ENCODE data around the gene NLRC5. TPM values are rescaled to one million over a fixed set of nuclear protein-coding genes. Genes with fewer than 3 reads are reported as not detected.

Gene NLRC5
- total and polyA plus RNA-seq, 2 donors, result 10.7 to 13.3 TPM

DNA sequence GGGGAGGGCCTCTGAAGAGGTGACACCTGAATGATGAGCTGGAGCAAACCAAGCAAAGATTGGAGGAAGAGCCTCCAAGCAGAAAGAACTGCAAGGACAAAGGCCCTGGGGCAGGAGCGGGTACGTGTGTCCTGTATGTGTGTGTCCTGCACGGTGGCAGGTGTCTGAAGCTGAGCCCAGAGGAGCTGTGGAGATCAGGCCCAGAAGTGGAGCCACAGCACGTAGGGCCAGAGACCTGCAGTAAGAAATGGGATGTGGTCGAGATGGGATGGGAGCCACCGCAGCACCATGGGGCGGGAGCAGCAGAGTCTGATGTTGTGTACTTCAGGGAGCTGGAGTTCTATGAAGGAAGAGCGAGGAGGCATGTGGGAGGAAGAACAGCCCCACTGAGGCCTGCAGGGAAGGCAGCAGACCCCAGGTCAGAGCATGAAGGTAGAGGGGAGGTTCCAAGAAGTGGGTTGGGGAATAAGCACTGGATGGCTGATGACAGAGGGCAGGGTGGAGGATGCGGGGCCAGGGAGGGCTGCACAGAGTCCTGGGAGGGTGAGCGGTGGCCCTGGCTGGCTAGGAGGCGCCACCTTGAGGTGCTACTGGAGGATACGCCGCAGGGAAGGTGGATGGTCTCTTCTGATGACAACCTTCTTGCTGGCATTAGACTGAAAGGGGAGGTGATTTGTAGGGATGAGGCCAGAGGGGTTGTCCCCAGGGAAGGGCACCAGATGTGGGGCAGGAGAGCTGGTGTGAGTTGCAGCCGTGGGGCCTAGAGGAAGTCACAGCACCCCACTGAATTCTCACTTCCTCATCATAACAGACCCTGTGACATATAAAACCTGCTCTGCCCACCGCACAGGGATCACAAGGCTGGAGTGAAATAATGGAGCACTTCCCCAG lies 38.2 kb upstream of the NLRC5 start:
- Histone ChIP-seq H3K4me1 (ENCODE audit: insufficient read depth) (no peaks in the 10 kb centered on the region), H3K36me3 (ENCODE audit: insufficient read depth) (no peaks in the 10 kb centered on the region), H3K4me3 (ENCODE audit: low read depth, low read length) (no peak overlapping the region), H3K27ac (ENCODE audit: low read depth) (no peak overlapping the region)
- 66% methylated on average over 15 of the region's 15 CpGs for WGBS
- no peak for DNase-seq (ENCODE audit: extremely low spot score)

DNA sequence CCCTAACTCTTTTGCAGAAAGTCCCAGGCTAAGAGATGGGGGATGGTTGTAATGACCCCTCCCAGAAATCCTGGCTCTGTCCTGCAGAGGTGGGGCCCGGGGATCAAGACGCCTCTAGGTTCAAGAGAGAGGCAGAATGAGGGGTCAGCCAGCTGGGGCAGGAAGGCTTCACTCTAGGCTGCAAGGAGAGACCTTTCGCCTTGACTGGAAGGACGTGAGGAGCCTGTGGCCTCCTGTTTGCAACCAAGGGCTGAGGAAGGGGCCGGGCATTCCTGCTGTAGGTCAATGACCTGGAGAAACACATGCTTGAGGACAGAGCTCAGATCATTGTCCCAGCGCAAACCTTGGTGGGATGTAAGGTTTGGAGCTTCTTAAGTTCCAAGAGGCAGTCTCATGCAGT lies 36.4 kb upstream of the NLRC5 start:
- H3K4me3 ChIP-seq (ENCODE audit: low read depth, low read length), result no peak overlapping the region
- H3K27ac ChIP-seq (ENCODE audit: low read depth), result no peak overlapping the region
- 89% methylated on average over 6 of the region's 6 CpGs for WGBS
- H3K4me1 ChIP-seq (ENCODE audit: insufficient read depth), result no peaks in the 10 kb centered on the region
- H3K36me3 ChIP-seq (ENCODE audit: insufficient read depth), result no peaks in the 10 kb centered on the region
- no peak for DNase-seq (ENCODE audit: extremely low spot score)

DNA sequence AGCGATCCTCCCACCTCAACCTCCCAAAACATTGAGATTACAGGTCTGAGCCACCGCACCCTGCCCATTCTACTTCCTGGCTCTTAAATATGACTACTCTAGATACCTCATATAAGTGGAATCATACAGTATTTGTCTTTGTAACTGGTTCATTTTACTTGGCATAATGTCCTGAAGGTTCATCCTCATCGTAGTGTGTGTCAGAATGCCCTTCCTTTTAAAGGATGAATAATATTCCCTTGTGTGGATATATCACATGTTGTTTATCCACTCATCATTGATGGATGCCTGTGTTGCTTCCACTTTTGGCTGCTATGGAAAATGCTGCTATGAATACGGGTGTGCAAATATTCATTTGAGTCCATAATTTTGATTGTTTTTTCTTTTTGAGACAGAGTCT lies 33.3 kb upstream of the NLRC5 start:
- Histone ChIP-seq H3K36me3 (ENCODE audit: insufficient read depth) (no peaks in the 10 kb centered on the region), H3K4me1 (ENCODE audit: insufficient read depth) (no peaks in the 10 kb centered on the region), H3K4me3 (ENCODE audit: low read depth, low read length) (no peak overlapping the region), H3K27ac (ENCODE audit: low read depth) (no peak overlapping the region)
- WGBS, result 90% methylated on average over 4 of the region's 4 CpGs
- DNase-seq (ENCODE audit: extremely low spot score), result no peak

DNA sequence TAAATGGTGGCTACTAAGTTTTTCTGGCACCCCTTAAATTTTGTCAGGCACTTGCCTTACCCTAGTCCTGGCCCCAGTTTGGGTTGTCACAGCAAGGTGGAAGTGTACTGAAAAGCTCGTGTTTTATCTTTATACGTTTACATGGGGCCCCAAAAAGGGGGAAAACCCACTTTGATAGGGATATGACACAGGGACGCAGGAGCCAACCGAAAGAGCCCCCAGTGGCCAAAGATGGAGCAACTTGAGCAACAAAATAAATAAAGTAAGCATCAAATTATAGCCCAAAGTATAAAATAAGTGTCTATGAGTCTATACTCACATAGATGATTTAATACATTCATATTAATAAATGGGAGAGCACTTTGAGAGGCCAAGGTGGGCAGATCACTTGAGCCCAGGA lies 32.6 kb upstream of the NLRC5 start:
- Histone ChIP-seq H3K36me3 (ENCODE audit: insufficient read depth) (no peaks in the 10 kb centered on the region), H3K4me3 (ENCODE audit: low read depth, low read length) (no peak overlapping the region), H3K4me1 (ENCODE audit: insufficient read depth) (no peaks in the 10 kb centered on the region), H3K27ac (ENCODE audit: low read depth) (no peak overlapping the region)
- no peak for DNase-seq (ENCODE audit: extremely low spot score)
- 58% methylated on average over 4 of the region's 4 CpGs for WGBS

DNA sequence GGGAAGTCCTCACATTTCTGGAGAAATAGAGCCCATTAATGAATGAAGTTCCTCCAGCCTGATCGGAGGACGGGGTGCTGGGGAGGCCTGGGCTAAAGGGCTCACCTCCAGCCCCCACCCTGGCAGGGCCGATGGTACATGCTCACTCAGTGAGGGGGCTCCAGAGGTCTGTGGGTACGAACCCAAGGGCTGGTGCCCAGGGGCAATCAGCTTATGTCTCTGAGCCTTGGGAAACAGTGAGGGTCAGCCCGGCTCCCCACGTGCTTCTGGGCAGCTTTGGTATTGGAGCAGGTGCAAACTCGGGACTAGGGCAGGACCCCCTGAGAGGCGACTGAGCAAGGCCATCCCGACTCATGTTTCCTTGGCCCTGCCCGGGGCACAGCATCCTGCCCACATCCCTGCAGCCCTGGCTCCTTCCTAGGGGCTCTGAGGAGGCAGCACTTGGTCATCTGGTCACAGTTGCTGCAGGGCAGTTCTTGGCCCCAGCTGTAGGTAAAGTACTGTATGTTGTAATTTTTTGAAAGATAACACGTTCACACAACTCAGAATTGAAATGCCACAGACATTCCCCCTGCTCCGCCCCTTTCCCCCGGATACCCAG lies 28.6 kb upstream of the NLRC5 start:
- H3K4me1 ChIP-seq (ENCODE audit: insufficient read depth), result no peaks in the 10 kb centered on the region
- H3K4me3 ChIP-seq (ENCODE audit: low read depth, low read length), result no peak overlapping the region
- H3K36me3 ChIP-seq (ENCODE audit: insufficient read depth), result no peaks in the 10 kb centered on the region
- 69% methylated on average over 13 of the region's 13 CpGs for WGBS
- no peak for DNase-seq (ENCODE audit: extremely low spot score)
- H3K27ac ChIP-seq (ENCODE audit: low read depth), result no peak overlapping the region

DNA sequence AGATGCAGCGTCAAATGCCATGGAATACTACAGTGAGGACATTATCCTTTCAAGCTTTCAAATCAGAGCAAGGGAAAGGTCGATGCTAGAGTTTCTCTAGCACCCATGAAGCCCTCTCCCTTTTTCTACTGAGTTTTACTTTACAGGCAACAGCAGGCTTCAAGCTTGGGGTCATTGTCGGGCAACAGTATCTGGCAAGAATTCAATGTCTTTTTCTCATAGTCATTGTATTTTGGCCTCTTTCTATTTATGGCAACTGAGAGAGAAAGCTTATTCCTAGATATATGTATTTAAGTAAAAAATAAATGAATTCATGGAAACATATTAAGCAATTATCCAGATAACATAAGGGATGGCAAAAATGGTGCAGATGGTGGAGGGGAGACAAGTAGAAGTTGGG lies 28.0 kb upstream of the NLRC5 start:
- Histone ChIP-seq H3K4me1 (ENCODE audit: insufficient read depth) (no peaks in the 10 kb centered on the region), H3K36me3 (ENCODE audit: insufficient read depth) (no peaks in the 10 kb centered on the region), H3K27ac (ENCODE audit: low read depth) (no peak overlapping the region), H3K4me3 (ENCODE audit: low read depth, low read length) (no peak overlapping the region)
- WGBS, result 56% methylated on average over 3 of the region's 3 CpGs
- DNase-seq (ENCODE audit: extremely low spot score), result no peak

GRCh38 chr16:56961851-56962281 lies 27.5 kb upstream of the NLRC5 start, which contains the start of gene CETP:
CETP (plus strand) TSS chr16:56961950; CDS start chr16:56961980, 30 bp downstream.
- Histone ChIP-seq H3K36me3 (ENCODE audit: insufficient read depth) (no peaks in the 10 kb centered on the region), H3K27ac (ENCODE audit: low read depth) (no peak within 1 kb of the TSS), H3K4me1 (ENCODE audit: insufficient read depth) (no peaks in the 10 kb centered on the region), H3K4me3 (ENCODE audit: low read depth, low read length) (no peak within 1 kb of the TSS)
- 76% methylated on average over 12 of the region's 12 CpGs for WGBS
- DNase-seq (ENCODE audit: extremely low spot score), result no peak

- H3K36me3 ChIP-seq (ENCODE audit: insufficient read depth), result no peaks in the 10 kb centered on the region
- WGBS, result 52% methylated on average over 30 of the region's 30 CpGs
- H3K4me1 ChIP-seq (ENCODE audit: insufficient read depth), result no peaks in the 10 kb centered on the region
- H3K4me3 ChIP-seq (ENCODE audit: low read depth, low read length), result no peak overlapping the region
- no peak for DNase-seq (ENCODE audit: extremely low spot score)
- H3K27ac ChIP-seq (ENCODE audit: low read depth), result no peak overlapping the region
Measured at GRCh38 chr16:56964243-56965148, 24.9 kb upstream of the NLRC5 start.

DNA sequence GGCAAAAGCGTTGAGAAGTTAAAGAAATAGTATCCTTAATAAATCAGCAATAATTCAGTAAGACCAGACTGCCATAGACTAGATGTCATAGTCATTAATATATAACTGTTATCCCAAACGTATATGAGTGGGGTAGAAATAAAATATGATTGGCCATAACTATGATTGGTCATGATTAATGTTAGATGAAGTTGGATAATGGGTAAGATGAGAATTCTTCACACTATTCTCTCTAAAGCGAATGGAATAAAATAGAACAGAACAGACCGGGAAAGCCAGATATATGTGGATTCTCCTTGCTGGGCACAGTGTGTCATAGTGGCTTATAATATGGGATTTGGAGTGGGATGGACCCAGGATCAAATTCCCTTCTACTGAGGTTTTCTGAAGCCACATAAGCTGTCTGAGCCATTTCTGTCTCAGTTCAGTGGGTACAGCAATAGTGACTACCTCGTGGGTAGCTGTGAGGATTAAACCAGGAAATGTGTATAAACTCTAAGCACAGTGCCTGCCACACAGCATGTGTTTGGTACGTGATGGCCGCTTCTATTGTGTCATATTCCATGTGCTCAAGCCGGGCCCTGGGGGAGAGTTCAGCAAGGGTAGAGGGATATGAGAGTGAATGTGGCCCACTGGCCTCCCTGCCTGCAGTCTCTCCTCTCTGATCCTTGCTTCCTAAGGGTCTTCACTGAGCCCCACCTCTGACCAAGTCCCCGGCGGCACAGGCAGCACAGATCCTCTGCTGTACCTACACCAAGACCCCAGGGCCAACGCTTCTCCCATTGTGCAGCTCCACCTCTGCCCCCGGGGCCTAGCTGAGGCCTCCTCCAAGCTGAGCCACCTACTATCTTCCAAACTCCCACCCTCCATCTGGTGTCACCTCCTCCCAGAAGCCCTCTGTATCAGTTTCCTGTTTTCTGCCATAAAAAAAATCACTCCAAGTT lies 23.9 kb upstream of the NLRC5 start:
- DNase-seq (ENCODE audit: extremely low spot score), result no peak
- H3K4me3 ChIP-seq (ENCODE audit: low read depth, low read length), result no peak overlapping the region
- no peak overlapping the region for H3K27ac ChIP-seq (ENCODE audit: low read depth)
- WGBS, result 84% methylated on average over 12 of the region's 12 CpGs
- H3K4me1 ChIP-seq (ENCODE audit: insufficient read depth), result no peaks in the 10 kb centered on the region
- H3K36me3 ChIP-seq (ENCODE audit: insufficient read depth), result no peaks in the 10 kb centered on the region

DNA sequence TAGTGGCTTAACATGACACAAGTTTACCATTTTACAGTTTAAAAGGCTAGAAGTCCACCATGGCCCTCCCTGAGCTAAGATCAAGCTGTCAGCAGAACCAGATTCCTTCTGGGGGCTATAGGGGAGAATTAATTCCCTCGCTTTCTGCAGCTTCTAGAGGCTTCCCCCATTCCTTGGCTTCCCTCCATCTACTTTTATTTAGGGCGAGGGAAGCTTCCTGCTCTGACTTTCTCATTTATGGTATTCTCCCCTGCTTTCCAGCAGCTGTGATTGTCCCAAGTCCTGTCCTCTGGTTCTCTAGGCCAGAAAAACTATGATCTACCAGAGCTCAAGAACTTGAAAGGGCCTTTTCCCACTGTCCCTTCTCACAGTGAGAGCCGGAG lies 23.3 kb upstream of the NLRC5 start:
- WGBS, result 40% methylated on average over 3 of the region's 3 CpGs
- Histone ChIP-seq H3K4me1 (ENCODE audit: insufficient read depth) (no peaks in the 10 kb centered on the region), H3K4me3 (ENCODE audit: low read depth, low read length) (no peak overlapping the region), H3K27ac (ENCODE audit: low read depth) (no peak overlapping the region), H3K36me3 (ENCODE audit: insufficient read depth) (no peaks in the 10 kb centered on the region)
- DNase-seq (ENCODE audit: extremely low spot score), result no peak

GRCh38 chr16:56967733-56968132 lies 21.6 kb upstream of the NLRC5 start:
- H3K27ac ChIP-seq (ENCODE audit: low read depth), result no peak overlapping the region
- H3K36me3 ChIP-seq (ENCODE audit: insufficient read depth), result no peaks in the 10 kb centered on the region
- H3K4me3 ChIP-seq (ENCODE audit: low read depth, low read length), result no peak overlapping the region
- WGBS, result 48% methylated on average over 2 of the region's 2 CpGs
- no peak for DNase-seq (ENCODE audit: extremely low spot score)
- no peaks in the 10 kb centered on the region for H3K4me1 ChIP-seq (ENCODE audit: insufficient read depth)

DNA sequence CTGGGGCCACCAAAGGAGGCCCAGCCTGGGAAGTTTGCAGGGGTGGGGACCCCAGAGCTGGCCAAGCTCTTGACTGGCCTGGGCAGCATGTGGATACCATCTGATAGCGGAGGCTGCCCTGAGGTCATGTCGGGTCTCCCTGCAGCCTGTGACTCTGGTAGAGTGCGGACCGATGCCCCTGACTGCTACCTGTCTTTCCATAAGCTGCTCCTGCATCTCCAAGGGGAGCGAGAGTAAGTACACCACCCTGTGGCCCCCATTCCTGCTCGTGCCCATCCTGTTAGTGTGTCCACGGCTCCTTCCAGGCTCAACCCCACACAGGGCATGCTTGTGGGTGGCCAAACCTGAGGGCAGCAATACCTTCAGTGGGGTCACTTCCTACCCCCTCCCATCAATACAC lies 19.6 kb upstream of the NLRC5 start:
- whole genome bisulfite sequencing, result 93% methylated on average over 7 of the region's 7 CpGs
- no peak overlapping the region for H3K4me3 ChIP-seq (ENCODE audit: low read depth, low read length)
- H3K4me1 ChIP-seq (ENCODE audit: insufficient read depth), result no peaks in the 10 kb centered on the region
- H3K36me3 ChIP-seq (ENCODE audit: insufficient read depth), result no peaks in the 10 kb centered on the region
- H3K27ac ChIP-seq (ENCODE audit: low read depth), result no peak overlapping the region
- no peak for DNase-seq (ENCODE audit: extremely low spot score)
